Adrenal gland (tissue), 12 donors: ENCODE results near the gene BCL11A. TPM values are rescaled to one million over a fixed set of nuclear protein-coding genes. Genes with fewer than 3 reads are reported as not detected.

Experiments used
- DNase-seq, 7 donors: peaks; one replicate each; pipeline ENCODE4 v3.0.0-alpha.2; 2019 to 2020
- H3K27ac ChIP-seq, 5 donors: fragments of 200-600 bp; sonication (generic) in 4 of 5; 1 replicate in 3 of 5; 2 replicates in 2 of 5; pipeline versions ENCODE4 v1.5.1 to v1.8.0; 2016 to 2020; ENCODE audit warnings: mild to moderate bottlenecking in 1 of 5
- H3K27me3 ChIP-seq: fragments of 200-600 bp; 2 replicates; pipeline ENCODE4 v1.8.0; 2021
- H3K36me3 ChIP-seq, 2 donors: fragments of 200-600 bp; replicated peaks in 1 of 2; 1 replicate in 1 of 2; 2 replicates in 1 of 2; pipeline versions ENCODE4 v1.5.1 to v1.8.0; 2018 to 2022
- H3K4me1 ChIP-seq, 2 donors: fragments of 200-600 bp; replicated peaks in 1 of 2; 1 replicate in 1 of 2; 2 replicates in 1 of 2; pipeline versions ENCODE4 v1.5.1 to v1.8.0; 2018 to 2021
- H3K4me3 ChIP-seq, 4 donors: fragments of 200-600 bp; sonication (generic) in 3 of 4; one replicate each; pipeline ENCODE4 v1.5.1; 2016 to 2018
- H3K9me3 ChIP-seq, 3 donors: fragments of 200-600 bp; sonication (generic) in 1 of 3; replicated peaks in 1 of 3; 1 replicate in 2 of 3; 2 replicates in 1 of 3; pipeline versions ENCODE4 v1.5.1 to v1.8.0; 2016 to 2021
- POLR2A ChIP-seq, 2 donors: fragments of 450-650 bp; IDR thresholded peaks; one replicate each; pipeline ENCODE4 v1.6.1; 2017; ENCODE audit warnings: antibody characterized with exemption in 2 of 2, mild to moderate bottlenecking in 2 of 2, moderate library complexity in 1 of 2
- WGBS, 4 donors: extraction: QIAGEN DNeasy Blood & Tissue Kit in 2 of 4; methylation state at CpG; one replicate each; pipeline versions ENCODE4 v1.1.5 to v1.1.7; 2013 to 2017; 5-methylcytosine and 5-hydroxymethylcytosine counted together
- intact Hi-C, 2 donors: fragments of 100-400 bp; cut with DNase I; formaldehyde crosslinking; loops; one replicate each; pipeline versions ENCODE4 v1.14.1 to v1.15.0; 2022 to 2023
- polyA plus RNA-seq, 3 donors: library from polyadenylated mRNA; stranded (reverse); fragments of 200-250 nt in 2 of 3; fragments of 350-450 nt in 1 of 3; fragmentation: Illumina TruSeq in 1 of 3; extraction: RNeasy Lipid Tissue Mini Kit (QIAGEN cat#74804) in 1 of 3; gene quantifications; one replicate each; pipeline ENCODE4 v1.2.3, GENCODE V29; 2013 to 2014
- total RNA-seq, 9 donors: library from RNA; depleted of rRNA in 4 of 9; stranded (reverse); fragments of >200 nt in 4 of 9; fragments of 120-200 nt in 1 of 9; fragmentation: NEBNext Ultra II Directional in 1 of 9; extraction: Animal tissue kit (Norgen Biotek cat#: 25700) in 1 of 9; gene quantifications; one replicate each; pipeline versions ENCODE4 v1.1.0 to v1.2.4, GENCODE V29; 2013 to 2023
- TF ChIP-seq, protein P1 (sequence below), 6 experiments: fragments of 450-650 bp in 4 of 6; fragments of 200-600 bp in 2 of 6; sonication (generic) in 1 of 6; IDR thresholded peaks; 1 replicate in 5 of 6; 2 replicates in 1 of 6; pipeline versions ENCODE4 v1.5.1 to v1.8.0; 2016 to 2021; ENCODE audit warnings: antibody characterized with exemption in 6 of 6, mild to moderate bottlenecking in 2 of 6, moderate library complexity in 1 of 6
- donor health status: healthy with polysubstance abuse.
- donor health status: Bipolar disorder and iron deficiency.
- donor health status: DM: yes; HTN: yes; CAD: no.
- donor health status: DM: no; HTN: no; CAD: no.
- donor health status: DM: no; HTN: no; CAD: no.
- donor health status: DM: yes; HTN: yes; CAD: no.

BCL11A gene
- total and polyA plus RNA-seq, 12 donors = 2.9 to 16.7 (median 5.3) TPM

GRCh38 chr2:60405271-60405919 lies 148.1 kb downstream of the BCL11A start:
- intact Hi-C loops = no loop called here
- Histone ChIP-seq H3K4me3 (no peak overlapping the region), H3K9me3 (no peaks in the 10 kb centered on the region), H3K27ac (no peak overlapping the region), H3K36me3 (no peaks in the 10 kb centered on the region), H3K27me3 (no peaks in the 10 kb centered on the region), H3K4me1 (peaks cover 0 to 8% of the 10 kb centered on the region in 2 donors)
- WGBS, 4 donors = 87 to 94% (median 92%) methylated on average over 6 to 7 of the region's 7 CpGs
- DNase-seq = no peak
- TF ChIP-seq POLR2A (IDR thresholded peaks at IDR 0.05) = no peak
- TF ChIP-seq, protein P1, sequence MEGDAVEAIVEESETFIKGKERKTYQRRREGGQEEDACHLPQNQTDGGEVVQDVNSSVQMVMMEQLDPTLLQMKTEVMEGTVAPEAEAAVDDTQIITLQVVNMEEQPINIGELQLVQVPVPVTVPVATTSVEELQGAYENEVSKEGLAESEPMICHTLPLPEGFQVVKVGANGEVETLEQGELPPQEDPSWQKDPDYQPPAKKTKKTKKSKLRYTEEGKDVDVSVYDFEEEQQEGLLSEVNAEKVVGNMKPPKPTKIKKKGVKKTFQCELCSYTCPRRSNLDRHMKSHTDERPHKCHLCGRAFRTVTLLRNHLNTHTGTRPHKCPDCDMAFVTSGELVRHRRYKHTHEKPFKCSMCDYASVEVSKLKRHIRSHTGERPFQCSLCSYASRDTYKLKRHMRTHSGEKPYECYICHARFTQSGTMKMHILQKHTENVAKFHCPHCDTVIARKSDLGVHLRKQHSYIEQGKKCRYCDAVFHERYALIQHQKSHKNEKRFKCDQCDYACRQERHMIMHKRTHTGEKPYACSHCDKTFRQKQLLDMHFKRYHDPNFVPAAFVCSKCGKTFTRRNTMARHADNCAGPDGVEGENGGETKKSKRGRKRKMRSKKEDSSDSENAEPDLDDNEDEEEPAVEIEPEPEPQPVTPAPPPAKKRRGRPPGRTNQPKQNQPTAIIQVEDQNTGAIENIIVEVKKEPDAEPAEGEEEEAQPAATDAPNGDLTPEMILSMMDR (IDR thresholded peaks at IDR 0.05) = no peak

Other genes with a start within 250 kb of the BCL11A start
- gene PAPOLG, start 202.6 kb upstream of the BCL11A start, total RNA-seq = 10 to 100 TPM in 6 of 9 donors, 1 to 10 TPM in 3; 6.6 to 18.5 (median 11.1) TPM
- gene PAPOLG, start 202.6 kb upstream of the BCL11A start, polyA plus RNA-seq = 10 to 100 TPM in 1 of 3 donors, 1 to 10 TPM in 2; 4.5 to 10.9 (median 4.7) TPM